Measurements from ENCODE around the gene MGAT4D. TPM values are rescaled to one million over a fixed set of nuclear protein-coding genes. Genes with fewer than 3 reads are reported as not detected.

MGAT4D gene
- total RNA-seq, 1 donor from 2014 or later = not detected

GRCh38 chr4:140427919-140428471 is 70.1 kb downstream of the MGAT4D start:
- H3K27ac Mint-ChIP-seq (ENCODE audit: unreplicated experiment) = no peak overlapping the region
- no peaks in the 10 kb centered on the region for H3K36me3 ChIP-seq (ENCODE audit: insufficient read depth, low read length)
- DNase-seq (ENCODE audit: low read depth) = no peak
- no peaks in the 10 kb centered on the region for H3K9me3 Mint-ChIP-seq (ENCODE audit: unreplicated experiment)
- peak overlapping the region; percentile 86 for H3K4me3 ChIP-seq (ENCODE audit: insufficient read depth, low read depth, low read length)
- H2AFZ ChIP-seq (ENCODE audit: low read depth, low read length) = peak overlapping the region; percentile 100
- no peaks in the 10 kb centered on the region for H3K36me3 Mint-ChIP-seq (ENCODE audit: low read depth, unreplicated experiment)
- no peak overlapping the region for H3K27ac ChIP-seq (ENCODE audit: low read depth, low read length)
- H4K20me1 ChIP-seq (ENCODE audit: insufficient read depth, low read length) = no peaks in the 10 kb centered on the region
- H3K4me3 Mint-ChIP-seq (ENCODE audit: unreplicated experiment) = peak overlapping the region; percentile 89
- H3K9me3 ChIP-seq (ENCODE audit: insufficient read depth, low read depth, low read length) = no peaks in the 10 kb centered on the region
- peak overlapping the region; percentile 97 for H3K4me2 ChIP-seq (ENCODE audit: low read length)
- H3K27me3 ChIP-seq (ENCODE audit: insufficient read depth, low read length) = no peaks in the 10 kb centered on the region
- peaks cover 6% of the 10 kb centered on the region for H3K27me3 Mint-ChIP-seq (ENCODE audit: low read depth, unreplicated experiment)
- peak overlapping the region; percentile 81 for H3K9ac ChIP-seq (ENCODE audit: low read length)
- H3K4me1 ChIP-seq (ENCODE audit: insufficient read depth, low read length) = peaks cover 6% of the 10 kb centered on the region
- no peaks in the 10 kb centered on the region for H3K79me2 ChIP-seq (ENCODE audit: insufficient read depth, low read length)
- H3K4me1 Mint-ChIP-seq (ENCODE audit: low read depth, unreplicated experiment) = no peaks in the 10 kb centered on the region
- TF ChIP-seq EZH2 (IDR thresholded peaks at IDR 0.05; ENCODE audit: insufficient read depth, low read length) = no peak
- TF ChIP-seq CTCF (IDR thresholded peaks at IDR 0.05; ENCODE audit: insufficient read depth, low read depth, low read length) = no peak
- peak; percentile 9 for FAIRE-seq

- H3K4me3 ChIP-seq (ENCODE audit: insufficient read depth, low read depth, low read length) = peak within 1 kb of the TSS; percentile 86
- H3K27me3 Mint-ChIP-seq (ENCODE audit: low read depth, unreplicated experiment) = peaks cover 2% of the 10 kb centered on the region
- FAIRE-seq (no peak), DNase-seq (ENCODE audit: low read depth) (peak; percentile 46)
- peak within 1 kb of the TSS; percentile 97 for H3K4me2 ChIP-seq (ENCODE audit: low read length)
- H3K79me2 ChIP-seq (ENCODE audit: insufficient read depth, low read length) = no peaks in the 10 kb centered on the region
- H3K4me1 ChIP-seq (ENCODE audit: insufficient read depth, low read length) = peaks cover 6% of the 10 kb centered on the region
- H2AFZ ChIP-seq (ENCODE audit: low read depth, low read length) = peak within 1 kb of the TSS; percentile 100
- H3K9ac ChIP-seq (ENCODE audit: low read length) = peak within 1 kb of the TSS; percentile 81
- H3K9me3 ChIP-seq (ENCODE audit: insufficient read depth, low read depth, low read length) = no peaks in the 10 kb centered on the region
- no peaks in the 10 kb centered on the region for H3K36me3 Mint-ChIP-seq (ENCODE audit: low read depth, unreplicated experiment)
- no peak within 1 kb of the TSS for H3K27ac Mint-ChIP-seq (ENCODE audit: unreplicated experiment)
- H3K36me3 ChIP-seq (ENCODE audit: insufficient read depth, low read length) = no peaks in the 10 kb centered on the region
- no peaks in the 10 kb centered on the region for H3K4me1 Mint-ChIP-seq (ENCODE audit: low read depth, unreplicated experiment)
- H3K4me3 Mint-ChIP-seq (ENCODE audit: unreplicated experiment) = peak within 1 kb of the TSS; percentile 89
- no peaks in the 10 kb centered on the region for H3K27me3 ChIP-seq (ENCODE audit: insufficient read depth, low read length)
- H3K27ac ChIP-seq (ENCODE audit: low read depth, low read length) = peak within 1 kb of the TSS; percentile 62
- no peaks in the 10 kb centered on the region for H4K20me1 ChIP-seq (ENCODE audit: insufficient read depth, low read length)
- H3K9me3 Mint-ChIP-seq (ENCODE audit: unreplicated experiment) = no peaks in the 10 kb centered on the region
- TF ChIP-seq EZH2 (IDR thresholded peaks at IDR 0.05; ENCODE audit: insufficient read depth, low read length) (peak; percentile 58), CTCF (IDR thresholded peaks at IDR 0.05; ENCODE audit: insufficient read depth, low read depth, low read length) (no peak)
Measured at GRCh38 chr4:140427106-140427918, 70.8 kb downstream of the MGAT4D start, which contains the start of gene CLGN. TSS of gene CLGN (minus strand) at chr4:140427648. CDS start at chr4:140413078, 14,570 bp downstream.

Data from astrocyte (in vitro differentiated cells and primary cell).